Measurements from ENCODE around the gene TMC3. TPM values are rescaled to one million over a fixed set of nuclear protein-coding genes. Genes with fewer than 3 reads are reported as not detected.

Gene TMC3
- total RNA-seq, 1 experiment from 2014 or later: not detected

DNA sequence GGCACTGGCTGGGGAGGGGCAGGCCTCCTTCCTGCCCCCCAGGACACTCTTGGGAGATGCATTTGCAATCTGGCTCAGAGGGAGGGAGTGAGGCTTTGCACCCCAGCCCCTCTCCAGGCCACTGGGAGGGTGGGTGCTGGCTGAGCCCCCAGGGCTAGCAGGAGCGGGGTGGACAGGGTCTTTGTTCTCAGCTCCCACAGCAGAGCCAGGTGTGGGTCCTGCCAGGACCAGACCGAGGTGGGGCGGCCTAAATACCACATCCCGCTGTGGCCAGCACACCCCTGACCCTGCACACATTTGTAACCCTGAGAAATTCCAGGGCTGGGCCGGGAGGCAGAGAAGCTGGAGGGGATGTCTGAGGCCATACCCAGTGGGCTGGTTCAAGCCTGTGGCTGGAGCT lies 91.1 kb downstream of the TMC3 start:
- intact Hi-C loops (cut with micrococcal nuclease; ENCODE audit: unreplicated experiment): no loop called here
- ChIA-PET POLR2A (interaction anchor here (0.6 kb wide), 1 partner anchor 870 kb away, joined by 4 read pairs; no protein-coding TSS in a partner anchor), CTCF (no interaction called here)
- Mint-ChIP-seq H3K4me1 (ENCODE audit: low read depth, unreplicated experiment) (no peaks in the 10 kb centered on the region), H3K9me3 (ENCODE audit: unreplicated experiment) (no peaks in the 10 kb centered on the region), H3K4me3 (ENCODE audit: unreplicated experiment) (no peak overlapping the region), H3K27me3 (ENCODE audit: insufficient read depth, unreplicated experiment) (peaks cover 20% of the 10 kb centered on the region), H3K27ac (ENCODE audit: unreplicated experiment) (no peak overlapping the region), H3K36me3 (ENCODE audit: insufficient read depth, unreplicated experiment) (no peaks in the 10 kb centered on the region)
- BruUV-seq (replicated peaks): no TSS peak
- H3K4me1 ChIP-seq: no peaks in the 10 kb centered on the region
- DNase-seq: no peak
- no peaks in the 10 kb centered on the region for H3K36me3 ChIP-seq (ENCODE audit: control insufficient read depth, insufficient read depth, low read length)
- H3K4me3 ChIP-seq (ENCODE audit: low read depth, low read length): no peak overlapping the region
- no peaks in the 10 kb centered on the region for H3K9me3 ChIP-seq
- H3K27me3 ChIP-seq (replicated peaks; ENCODE audit: control insufficient read depth, insufficient read depth, low read length): no peaks in the 10 kb centered on the region
- TF ChIP-seq, protein P1, sequence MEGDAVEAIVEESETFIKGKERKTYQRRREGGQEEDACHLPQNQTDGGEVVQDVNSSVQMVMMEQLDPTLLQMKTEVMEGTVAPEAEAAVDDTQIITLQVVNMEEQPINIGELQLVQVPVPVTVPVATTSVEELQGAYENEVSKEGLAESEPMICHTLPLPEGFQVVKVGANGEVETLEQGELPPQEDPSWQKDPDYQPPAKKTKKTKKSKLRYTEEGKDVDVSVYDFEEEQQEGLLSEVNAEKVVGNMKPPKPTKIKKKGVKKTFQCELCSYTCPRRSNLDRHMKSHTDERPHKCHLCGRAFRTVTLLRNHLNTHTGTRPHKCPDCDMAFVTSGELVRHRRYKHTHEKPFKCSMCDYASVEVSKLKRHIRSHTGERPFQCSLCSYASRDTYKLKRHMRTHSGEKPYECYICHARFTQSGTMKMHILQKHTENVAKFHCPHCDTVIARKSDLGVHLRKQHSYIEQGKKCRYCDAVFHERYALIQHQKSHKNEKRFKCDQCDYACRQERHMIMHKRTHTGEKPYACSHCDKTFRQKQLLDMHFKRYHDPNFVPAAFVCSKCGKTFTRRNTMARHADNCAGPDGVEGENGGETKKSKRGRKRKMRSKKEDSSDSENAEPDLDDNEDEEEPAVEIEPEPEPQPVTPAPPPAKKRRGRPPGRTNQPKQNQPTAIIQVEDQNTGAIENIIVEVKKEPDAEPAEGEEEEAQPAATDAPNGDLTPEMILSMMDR (IDR thresholded peaks at IDR 0.05; ENCODE audit: insufficient read depth in 1 of 2, low read depth in 1 of 2, low read length in 1 of 2, severe bottlenecking in 1 of 2, unreplicated experiment in 1 of 2): no peak

DNA sequence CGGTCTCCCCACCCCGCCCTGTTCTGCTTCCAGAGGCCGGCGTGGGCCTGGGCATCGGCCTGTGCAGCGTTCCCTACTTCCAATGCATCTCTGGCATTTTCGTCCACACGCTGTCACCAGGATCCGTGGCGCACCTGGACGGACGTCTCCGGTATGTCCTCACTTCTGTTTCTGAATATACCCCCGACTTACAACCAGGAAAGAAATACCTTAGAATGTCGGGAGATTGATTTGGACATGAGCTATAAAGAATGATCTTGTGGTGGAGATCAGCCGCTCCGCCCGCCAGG lies 91.5 kb downstream of the TMC3 start:
- TF ChIP-seq, protein P1 (IDR thresholded peaks at IDR 0.05; ENCODE audit: insufficient read depth in 1 of 2, low read depth in 1 of 2, low read length in 1 of 2, severe bottlenecking in 1 of 2, unreplicated experiment in 1 of 2): no peak
- Histone ChIP-seq H3K9me3 (no peaks in the 10 kb centered on the region), H3K4me1 (no peaks in the 10 kb centered on the region), H3K27me3 (replicated peaks; ENCODE audit: control insufficient read depth, insufficient read depth, low read length) (no peaks in the 10 kb centered on the region), H3K4me3 (ENCODE audit: low read depth, low read length) (no peak overlapping the region), H3K36me3 (ENCODE audit: control insufficient read depth, insufficient read depth, low read length) (no peaks in the 10 kb centered on the region)
- no peak overlapping the region for H3K27ac Mint-ChIP-seq (ENCODE audit: unreplicated experiment)
- CTCF ChIA-PET: no interaction called here
- POLR2A ChIA-PET: no interaction called here
- H3K36me3 Mint-ChIP-seq (ENCODE audit: insufficient read depth, unreplicated experiment): no peaks in the 10 kb centered on the region
- no peak overlapping the region for H3K4me3 Mint-ChIP-seq (ENCODE audit: unreplicated experiment)
- H3K9me3 Mint-ChIP-seq (ENCODE audit: unreplicated experiment): no peaks in the 10 kb centered on the region
- DNase-seq: no peak
- intact Hi-C loops (cut with micrococcal nuclease; ENCODE audit: unreplicated experiment): no loop called here
- no TSS peak for BruUV-seq (replicated peaks)
- peaks cover 20% of the 10 kb centered on the region for H3K27me3 Mint-ChIP-seq (ENCODE audit: insufficient read depth, unreplicated experiment)
- H3K4me1 Mint-ChIP-seq (ENCODE audit: low read depth, unreplicated experiment): no peaks in the 10 kb centered on the region

DNA sequence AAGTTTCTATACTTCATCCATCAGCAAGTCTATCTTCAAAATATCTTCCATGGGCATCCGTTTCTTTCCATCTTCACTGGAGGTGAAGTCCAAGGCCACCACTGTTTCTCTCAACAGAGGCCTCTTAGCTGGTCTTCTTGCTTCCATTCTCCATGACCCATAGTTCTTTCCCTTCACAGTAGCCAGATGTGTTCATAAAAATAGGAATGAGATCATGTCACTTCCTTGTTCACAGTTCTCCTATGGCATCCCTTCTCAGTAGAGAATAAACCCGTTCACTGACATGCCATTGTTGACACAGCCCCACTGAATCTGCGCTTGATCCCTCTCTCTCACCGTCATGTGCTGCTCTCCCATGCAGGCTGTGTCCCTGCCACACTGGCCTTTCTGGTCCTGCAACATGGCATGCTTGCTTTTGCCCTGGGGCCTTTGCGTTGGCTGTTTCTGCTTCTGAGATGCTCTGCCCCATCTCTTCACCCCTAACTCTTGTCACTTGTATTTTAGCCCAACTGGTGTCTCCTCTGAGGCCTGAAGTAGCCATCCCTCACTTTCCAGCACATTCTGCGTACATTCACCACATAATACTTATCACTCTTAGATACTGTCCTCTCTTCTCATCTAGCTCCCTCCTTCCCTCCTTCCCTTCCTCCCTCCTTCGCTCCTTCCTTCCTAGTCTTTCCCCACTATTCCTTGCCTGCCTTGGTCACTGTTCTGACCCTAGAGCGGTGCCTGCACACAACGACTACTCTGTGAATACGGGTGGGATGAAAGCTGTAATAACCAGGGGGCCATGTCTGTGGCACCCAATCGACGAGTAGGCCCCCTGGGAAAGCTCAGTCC lies 92.0 kb downstream of the TMC3 start:
- H3K4me3 ChIP-seq (ENCODE audit: low read depth, low read length): no peak overlapping the region
- DNase-seq: no peak
- BruUV-seq (replicated peaks): no TSS peak
- H3K4me1 ChIP-seq: no peaks in the 10 kb centered on the region
- H3K4me1 Mint-ChIP-seq (ENCODE audit: low read depth, unreplicated experiment): no peaks in the 10 kb centered on the region
- TF ChIP-seq, protein P1 (IDR thresholded peaks at IDR 0.05; ENCODE audit: insufficient read depth in 1 of 2, low read depth in 1 of 2, low read length in 1 of 2, severe bottlenecking in 1 of 2, unreplicated experiment in 1 of 2): no peak
- ChIA-PET CTCF (no interaction called here), POLR2A (no interaction called here)
- no peaks in the 10 kb centered on the region for H3K36me3 ChIP-seq (ENCODE audit: control insufficient read depth, insufficient read depth, low read length)
- H3K27me3 ChIP-seq (replicated peaks; ENCODE audit: control insufficient read depth, insufficient read depth, low read length): no peaks in the 10 kb centered on the region
- intact Hi-C loops (cut with micrococcal nuclease; ENCODE audit: unreplicated experiment): no loop called here
- no peaks in the 10 kb centered on the region for H3K36me3 Mint-ChIP-seq (ENCODE audit: insufficient read depth, unreplicated experiment)
- no peak overlapping the region for H3K4me3 Mint-ChIP-seq (ENCODE audit: unreplicated experiment)
- peaks cover 20% of the 10 kb centered on the region for H3K27me3 Mint-ChIP-seq (ENCODE audit: insufficient read depth, unreplicated experiment)
- no peaks in the 10 kb centered on the region for H3K9me3 ChIP-seq
- no peak overlapping the region for H3K27ac Mint-ChIP-seq (ENCODE audit: unreplicated experiment)
- peaks cover 4% of the 10 kb centered on the region for H3K9me3 Mint-ChIP-seq (ENCODE audit: unreplicated experiment)
